Forelimb muscle (tissue), 1 donor: ENCODE results near the gene TMEM151A. TPM values are rescaled to one million over a fixed set of nuclear protein-coding genes. Genes with fewer than 3 reads are reported as not detected.
"Not testable (repeated sequence)": the region's sequence is repeated elsewhere in the genome, so short reads cannot be mapped to it uniquely, and the experiment has no call there.

Experiments used
- DNase-seq: peaks from one replicate; pipeline ENCODE4 v3.0.0-alpha.2; 2013; ENCODE audit warnings: low read depth
- polyA plus RNA-seq: library from polyadenylated mRNA; unstranded; fragments of 120-200 nt; gene quantifications from one replicate; pipeline ENCODE4 v1.2.1, GENCODE V29; 2013; ENCODE audit not compliant: insufficient read length

TMEM151A gene
- not detected for polyA plus RNA-seq

- DNase-seq = no peak
Measured at GRCh38 chr11:66291706-66292542, at the start of gene TMEM151A. Gene TMEM151A, plus strand, starts transcription at chr11:66291894. Its CDS starts 120 bp downstream, at chr11:66292014.

GRCh38 chr11:66242095-66242765, 49.5 kb upstream of the TMEM151A start:
- DNase-seq = no peak

GRCh38 chr11:66243782-66244535, 47.7 kb upstream of the TMEM151A start:
- no peak for DNase-seq

- DNase-seq = no peak
Measured at GRCh38 chr11:66247295-66247694, 44.4 kb upstream of the TMEM151A start.

- no peak for DNase-seq
Measured at GRCh38 chr11:66247801-66248200, 43.9 kb upstream of the TMEM151A start.

- DNase-seq = no peak
Measured at GRCh38 chr11:66248903-66249302, 42.8 kb upstream of the TMEM151A start.

GRCh38 chr11:66251809-66252208, 39.9 kb upstream of the TMEM151A start:
- DNase-seq = no peak

- DNase-seq = not testable (repeated sequence)
Measured at GRCh38 chr11:66253081-66253480, 38.6 kb upstream of the TMEM151A start.

- DNase-seq = no peak
Measured at GRCh38 chr11:66258473-66258893, 33.2 kb upstream of the TMEM151A start.

GRCh38 chr11:66259225-66259624, 32.5 kb upstream of the TMEM151A start:
- DNase-seq = no peak

GRCh38 chr11:66259956-66260355, 31.7 kb upstream of the TMEM151A start:
- DNase-seq = no peak

GRCh38 chr11:66261578-66261977, 30.1 kb upstream of the TMEM151A start:
- DNase-seq = no peak

GRCh38 chr11:66262191-66262590, 29.5 kb upstream of the TMEM151A start:
- no peak for DNase-seq

GRCh38 chr11:66262696-66263095, 29.0 kb upstream of the TMEM151A start:
- no peak for DNase-seq

GRCh38 chr11:66263231-66263630, 28.5 kb upstream of the TMEM151A start:
- DNase-seq = no peak

GRCh38 chr11:66263785-66264184, 27.9 kb upstream of the TMEM151A start:
- no peak for DNase-seq

- DNase-seq = no peak
Measured at GRCh38 chr11:66264383-66264782, 27.3 kb upstream of the TMEM151A start.

- DNase-seq = no peak
Measured at GRCh38 chr11:66264914-66265313, 26.8 kb upstream of the TMEM151A start.

- DNase-seq = no peak
Measured at GRCh38 chr11:66265531-66266377, 25.9 kb upstream of the TMEM151A start.

GRCh38 chr11:66266378-66267038, 25.2 kb upstream of the TMEM151A start:
- no peak for DNase-seq

GRCh38 chr11:66267039-66267378, 24.7 kb upstream of the TMEM151A start:
- no peak for DNase-seq
